Measurements from ENCODE around the gene GLCCI1. TPM values are rescaled to one million over a fixed set of nuclear protein-coding genes. Genes with fewer than 3 reads are reported as not detected.

The GLCCI1 gene
- total and polyA plus RNA-seq, 2 donors (not counting 3 experiments of a cell fraction or from before 2014, with no cell fraction given): 2.3 to 5.6 TPM

GRCh38 chr7:7990441-7990761, 21.8 kb downstream of the GLCCI1 start:
- ChIA-PET CTCF (interaction anchor here (0.8 to 1.8 kb wide), 4 partner anchors 8 to 309 kb away, joined by 3 to 5 read pairs (median 3); partner anchors contain the start of gene GLCCI1), POLR2A (no interaction called here)
- dilution Hi-C loops (cut with MboI; ENCODE audit: extremely low pct_ligation_motif_present, low sequenced_read_pairs): no loop called here
- intact Hi-C loops (cut with micrococcal nuclease): no loop called here
- FAIRE-seq (no peak), DNase-seq (ENCODE audit: low read depth, low spot score) (no peak)
- BruUV-seq (replicated peaks): no TSS peak
- no peak for TF ChIP-seq POLR2A (IDR thresholded peaks at IDR 0.05; ENCODE audit: low read depth, low read length)
- TF ChIP-seq GATA2 (IDR thresholded peaks at IDR 0.05; ENCODE audit: insufficient read depth, insufficient read length, low read depth, low read length): no peak
- no peak for TF ChIP-seq MYC (IDR thresholded peaks at IDR 0.05; ENCODE audit: low read depth, low read length)
- no peak for TF ChIP-seq CTCF (IDR thresholded peaks at IDR 0.05; ENCODE audit: extremely low read depth in 1 of 2, insufficient read depth in 1 of 2, low read depth in 1 of 2, low read length in 2 of 2)
- TF ChIP-seq MAX (IDR thresholded peaks at IDR 0.05; ENCODE audit: insufficient read depth, insufficient read length): no peak
- TF ChIP-seq JUN (IDR thresholded peaks at IDR 0.05; ENCODE audit: borderline replicate concordance, insufficient read depth, insufficient read length, low read depth): no peak
- TF ChIP-seq EZH2 (IDR thresholded peaks at IDR 0.05; ENCODE audit: borderline replicate concordance, low read depth, low read length, severe bottlenecking): no peak
- TF ChIP-seq FOS (IDR thresholded peaks at IDR 0.05; ENCODE audit: borderline replicate concordance, insufficient read depth, low read length): no peak
- TF ChIP-seq POLR2AphosphoS5 (IDR thresholded peaks at IDR 0.05; ENCODE audit: insufficient read depth, low read depth, low read length): no peak
- no peaks in the 10 kb centered on the region for H3K27me3 ChIP-seq (ENCODE audit: control insufficient read depth in 2 of 2, insufficient read depth in 2 of 2, low read length in 2 of 2)
- no peaks in the 10 kb centered on the region for H3K36me3 ChIP-seq (ENCODE audit: control insufficient read depth in 2 of 2, extremely low read depth in 1 of 2, insufficient read depth in 2 of 2, low read length in 2 of 2)
- no peaks in the 10 kb centered on the region for H4K20me1 ChIP-seq (replicated peaks; ENCODE audit: control insufficient read depth, extremely low read depth, insufficient read depth, low read length)
- no peaks in the 10 kb centered on the region for H3K9me1 ChIP-seq (replicated peaks; ENCODE audit: control insufficient read depth, extremely low read depth, insufficient read depth, low read length)
- no peaks in the 10 kb centered on the region for H3K9me3 ChIP-seq (replicated peaks; ENCODE audit: control insufficient read depth, insufficient read depth, low read length)
- no peak overlapping the region for H3K9ac ChIP-seq (replicated peaks; ENCODE audit: extremely low read depth, insufficient read depth, low read length)
- no peak overlapping the region for H3K4me3 ChIP-seq (replicated peaks in 1 of 3; ENCODE audit: insufficient read depth in 1 of 3, low read depth in 1 of 3, low read length in 3 of 3)
- no peak overlapping the region for H2AFZ ChIP-seq (ENCODE audit: low read depth, low read length)
- no peak overlapping the region for H3K4me2 ChIP-seq (ENCODE audit: insufficient read depth, low read length)
- no peaks in the 10 kb centered on the region for H3K79me2 ChIP-seq (ENCODE audit: control insufficient read depth, insufficient read depth, low read length)
- H3K4me1 ChIP-seq (ENCODE audit: control insufficient read depth, extremely low read depth, insufficient read depth, low read length): no peaks in the 10 kb centered on the region
- H3K27ac ChIP-seq (ENCODE audit: insufficient read depth, low read depth, low read length): no peak overlapping the region
